Right renal pelvis (tissue), 4 donors: ENCODE measurements around the gene NUCB1. TPM values are rescaled to one million over a fixed set of nuclear protein-coding genes. Genes with fewer than 3 reads are reported as not detected.

ENCODE experiments used
- DNase-seq, 4 donors: peaks; one replicate each; pipeline ENCODE4 v3.0.0-alpha.2; 2013; ENCODE audit warnings: low read depth in 4 of 4, low spot score in 3 of 4, missing footprints in 1 of 4
- polyA plus RNA-seq, 4 donors: library from polyadenylated mRNA; unstranded; fragments of 120-200 nt; gene quantifications; one replicate each; pipeline ENCODE4 v1.2.1, GENCODE V29; 2013; ENCODE audit not compliant: insufficient read length in 4 of 4

Gene NUCB1
- polyA plus RNA-seq, 4 donors, result 273 to 369 (median 280) TPM

DNA sequence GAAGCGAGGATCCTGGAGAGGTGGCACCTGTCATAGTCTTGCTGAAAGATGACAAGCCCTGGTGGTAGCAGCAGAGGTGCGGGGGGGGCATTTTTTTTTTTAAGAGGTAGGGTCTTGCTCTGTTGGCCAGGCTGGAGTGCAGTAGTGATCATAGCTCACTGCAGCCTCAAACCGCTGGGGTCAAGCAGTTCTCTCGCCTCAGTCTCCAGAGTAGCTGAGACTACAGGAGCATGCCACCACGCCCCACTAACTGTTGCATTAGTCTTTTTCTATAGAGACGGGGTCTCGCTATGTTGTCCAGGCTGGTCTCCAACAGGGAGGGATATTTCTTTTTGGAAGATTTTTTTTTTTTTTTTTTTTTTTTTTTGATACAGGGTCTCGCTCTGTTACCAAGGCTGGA is 57.9 kb downstream of the NUCB1 start:
- DNase-seq, result no peak

DNA sequence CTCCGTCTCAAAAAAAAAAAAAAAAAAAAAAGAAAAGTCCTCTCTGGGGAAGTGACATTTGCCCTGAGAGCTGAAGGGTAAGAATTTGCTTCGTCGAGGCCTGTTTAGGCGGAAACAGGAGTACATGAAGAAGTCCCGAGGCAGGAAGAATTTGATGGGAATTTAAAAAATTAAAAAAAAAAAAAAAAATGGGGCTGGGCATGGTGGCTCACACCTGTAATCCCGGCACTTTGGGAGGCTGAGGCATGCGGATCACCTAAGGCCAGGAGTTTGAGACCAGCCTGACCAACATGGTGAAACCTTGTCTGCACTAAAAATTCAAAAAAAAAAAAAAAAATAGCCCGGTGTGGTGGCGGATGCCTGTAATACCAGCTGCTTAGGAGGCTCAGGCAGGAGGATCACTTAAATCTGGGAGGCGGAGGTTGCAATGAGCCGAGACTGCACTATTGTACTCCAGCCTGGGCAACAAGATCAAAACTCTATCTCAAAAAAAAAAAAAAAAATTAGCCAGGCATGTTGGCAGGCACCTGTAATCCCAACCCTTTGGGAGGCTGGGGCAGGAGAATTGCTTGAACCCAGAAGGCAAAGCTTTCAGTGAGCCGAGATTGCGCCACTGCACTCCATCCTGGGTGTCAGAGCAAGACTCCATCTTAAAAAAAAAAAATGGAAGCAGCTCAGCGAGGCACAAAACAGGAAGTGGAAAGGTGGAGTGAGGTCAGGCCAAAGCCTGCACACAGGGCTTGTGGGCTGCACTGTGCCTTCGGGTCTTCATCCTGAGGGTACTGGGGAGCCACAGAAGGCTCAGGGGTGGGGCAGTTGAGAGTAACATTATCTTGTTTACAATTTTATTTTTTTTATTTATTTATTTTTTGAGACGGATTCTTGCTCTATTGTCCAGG is 59.5 kb downstream of the NUCB1 start:
- DNase-seq, result no peak

DNA sequence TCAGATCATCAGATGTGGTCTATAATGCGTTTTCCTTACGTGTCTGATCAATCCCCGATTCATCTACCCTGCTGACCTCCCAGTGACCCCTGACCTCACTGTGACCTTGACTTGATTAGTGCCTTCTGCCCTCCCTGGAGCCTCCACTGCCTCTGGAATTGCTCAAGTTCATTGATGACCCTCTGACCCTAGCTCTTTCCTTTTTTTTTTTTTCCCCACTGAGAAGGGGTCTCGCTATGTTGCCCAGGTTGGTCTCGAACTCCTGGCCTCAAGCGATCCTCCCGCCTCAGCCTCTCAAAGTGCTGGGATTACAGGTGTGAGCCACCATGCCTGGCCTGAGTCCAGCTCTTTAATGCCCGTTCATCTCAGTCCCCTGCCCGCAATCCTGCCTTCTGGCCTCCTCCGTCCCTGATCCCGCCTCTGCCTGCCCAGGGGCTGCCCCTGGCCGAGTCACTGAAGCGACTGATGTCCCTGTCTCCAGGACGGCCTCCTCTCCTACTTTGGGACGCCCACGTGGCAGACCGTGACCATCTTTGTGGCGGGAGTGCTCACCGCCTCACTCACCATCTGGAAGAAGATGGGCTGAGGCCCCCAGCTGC is 61.0 kb downstream of the NUCB1 start:
- no peak for DNase-seq

DNA sequence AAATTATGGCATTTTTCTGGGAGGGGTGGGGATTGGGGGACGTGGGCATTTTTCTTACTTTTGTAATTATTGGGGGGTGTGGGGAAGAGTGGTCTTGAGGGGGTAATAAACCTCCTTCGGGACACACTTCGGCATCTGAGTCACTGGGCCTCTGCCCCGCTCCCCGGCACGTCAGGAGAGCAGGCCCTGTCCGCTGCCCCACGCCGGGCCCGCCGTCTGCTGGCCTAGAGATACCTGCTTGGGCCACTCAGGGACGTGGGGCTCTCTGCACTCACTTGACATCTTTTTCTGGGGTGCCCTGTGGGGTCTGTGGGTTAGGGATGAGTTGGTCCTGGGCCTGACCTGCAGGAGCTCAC is 61.5 kb downstream of the NUCB1 start:
- no peak for DNase-seq

DNA sequence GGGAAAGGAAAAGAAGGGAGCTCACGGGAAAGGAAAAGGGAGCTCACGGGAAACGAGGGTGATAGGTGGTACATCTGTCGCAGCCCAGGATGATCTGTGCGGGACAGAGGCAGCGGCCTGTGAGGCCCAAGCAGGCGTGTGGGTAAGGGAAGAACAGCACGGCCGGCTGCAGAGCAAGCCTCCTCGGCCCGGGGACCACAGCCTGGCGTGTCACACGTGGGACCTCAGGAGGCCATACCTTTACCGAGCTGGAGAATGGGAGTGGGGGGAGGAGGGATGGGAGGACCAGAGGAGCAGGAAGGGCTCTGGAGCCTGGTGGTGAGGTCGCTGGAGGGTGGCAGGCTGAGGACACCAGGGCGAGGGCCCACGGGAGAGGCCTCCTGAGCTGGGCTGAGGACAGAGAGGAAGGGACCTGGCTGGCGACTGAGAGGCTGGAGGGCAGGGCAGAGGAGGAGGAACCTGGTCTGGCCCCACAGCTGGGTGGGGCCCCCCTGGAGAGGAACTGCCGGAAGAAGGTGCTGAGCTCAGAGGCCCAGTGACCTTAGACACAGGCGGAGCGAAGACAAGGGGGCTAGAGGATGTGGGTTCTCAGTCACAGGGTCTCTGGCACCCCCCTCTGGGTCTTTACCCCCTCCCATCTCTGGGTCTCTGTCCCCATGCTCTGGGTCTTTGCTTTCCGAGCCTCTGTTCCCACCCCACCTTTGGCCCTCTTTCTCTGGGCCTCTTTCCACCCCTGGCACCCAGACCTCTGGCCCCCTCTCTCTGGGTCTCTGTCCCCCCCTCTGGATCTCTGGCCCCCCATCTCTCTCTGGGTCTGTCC is 62.1 kb downstream of the NUCB1 start:
- DNase-seq, result no peak

DNA sequence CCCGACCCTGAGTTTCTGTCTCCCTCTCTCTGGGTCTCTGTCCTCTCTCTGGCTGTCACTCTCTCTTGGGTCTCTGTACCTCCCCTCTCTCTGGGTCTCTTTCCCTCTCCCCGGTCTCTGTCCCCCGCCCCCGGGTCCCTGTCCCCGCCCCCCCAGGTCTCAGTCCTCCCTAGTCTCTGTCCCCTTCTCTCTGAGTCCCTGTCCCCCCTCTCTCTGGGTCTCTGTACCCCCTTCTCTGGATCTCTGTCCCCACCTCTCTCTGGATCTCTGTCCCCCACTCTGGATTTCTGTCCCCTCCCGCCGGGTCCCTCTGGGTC is 62.7 kb downstream of the NUCB1 start:
- no peak for DNase-seq

DNA sequence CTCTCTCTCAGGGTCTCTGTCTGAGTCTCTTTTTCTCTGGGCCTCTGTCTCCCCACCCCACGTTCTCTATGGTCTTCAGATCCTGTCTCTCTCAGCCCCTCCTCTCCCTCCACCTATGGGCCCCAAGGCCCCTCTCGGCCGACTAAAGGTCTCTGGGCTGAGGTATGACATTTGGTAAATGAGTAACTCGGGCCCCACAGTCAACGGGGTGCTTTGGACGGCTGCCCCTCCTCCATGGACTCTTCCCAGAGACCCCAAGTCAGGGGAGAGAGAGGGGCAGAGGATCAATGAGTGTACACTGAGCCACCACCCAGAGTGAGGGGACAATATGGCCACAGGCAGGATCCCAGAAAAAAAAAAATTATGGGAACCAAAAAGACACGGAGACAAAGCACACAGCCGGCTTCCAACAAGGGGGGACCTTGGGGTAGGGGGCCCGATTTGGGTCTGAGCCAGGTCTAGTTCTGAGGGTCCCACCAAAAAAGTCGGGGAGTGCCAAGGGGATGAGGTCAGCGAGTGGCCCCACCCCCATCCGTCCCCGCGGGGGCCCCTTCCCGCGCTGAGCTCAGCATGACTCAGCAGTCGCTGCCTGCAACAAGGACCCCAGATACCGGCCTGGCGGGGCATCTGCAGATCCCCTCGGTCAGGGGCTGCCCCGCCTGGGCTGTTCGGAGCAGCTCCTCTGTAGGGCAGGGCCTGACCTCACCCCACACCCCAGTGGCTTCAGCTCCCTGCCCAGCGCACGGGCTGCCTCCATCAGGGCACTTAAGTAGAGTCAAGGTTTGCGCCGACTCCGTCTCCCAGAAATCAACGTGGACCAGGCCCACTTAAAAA is 63.5 kb downstream of the NUCB1 start:
- DNase-seq, result no peak

DNA sequence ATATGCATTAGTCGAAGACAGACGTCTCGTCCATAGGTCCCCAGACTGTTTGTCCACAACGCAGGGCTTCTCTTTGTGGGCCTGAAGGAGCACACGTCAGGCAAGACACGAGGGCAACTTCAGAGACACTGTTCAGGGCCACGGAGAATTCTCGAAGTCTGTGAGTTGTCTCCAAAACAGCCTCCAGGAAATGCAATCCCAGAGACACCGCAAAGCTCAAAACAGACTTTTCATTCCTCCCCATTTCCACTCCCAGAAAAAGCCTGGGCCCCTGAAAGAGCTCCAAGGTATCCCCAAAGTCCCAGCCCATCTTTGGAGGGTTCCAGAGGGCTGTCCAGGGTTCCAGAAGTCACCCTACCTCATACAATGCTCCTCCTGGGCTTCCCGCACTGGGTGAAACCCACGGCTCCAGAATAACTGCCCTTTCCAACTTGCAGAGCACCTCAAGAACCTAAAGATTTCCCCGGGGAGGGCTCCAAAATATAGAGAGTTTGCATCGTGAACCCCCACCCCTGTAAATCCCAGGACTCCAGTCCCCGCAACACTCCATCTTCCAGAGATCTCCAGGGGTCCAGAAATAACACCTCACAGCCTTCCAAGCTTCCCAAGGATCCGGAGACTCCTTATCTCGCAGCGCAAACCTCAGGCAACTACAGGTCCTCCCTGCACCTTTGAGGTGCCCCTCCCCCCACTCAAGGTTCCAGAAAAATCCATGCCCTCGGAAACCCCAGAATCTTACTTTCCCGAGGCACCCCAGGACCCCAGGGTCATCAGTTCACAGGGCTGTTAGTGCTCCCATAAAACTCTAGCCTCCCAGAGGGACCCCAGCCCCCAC is 64.3 kb downstream of the NUCB1 start:
- no peak for DNase-seq

DNA sequence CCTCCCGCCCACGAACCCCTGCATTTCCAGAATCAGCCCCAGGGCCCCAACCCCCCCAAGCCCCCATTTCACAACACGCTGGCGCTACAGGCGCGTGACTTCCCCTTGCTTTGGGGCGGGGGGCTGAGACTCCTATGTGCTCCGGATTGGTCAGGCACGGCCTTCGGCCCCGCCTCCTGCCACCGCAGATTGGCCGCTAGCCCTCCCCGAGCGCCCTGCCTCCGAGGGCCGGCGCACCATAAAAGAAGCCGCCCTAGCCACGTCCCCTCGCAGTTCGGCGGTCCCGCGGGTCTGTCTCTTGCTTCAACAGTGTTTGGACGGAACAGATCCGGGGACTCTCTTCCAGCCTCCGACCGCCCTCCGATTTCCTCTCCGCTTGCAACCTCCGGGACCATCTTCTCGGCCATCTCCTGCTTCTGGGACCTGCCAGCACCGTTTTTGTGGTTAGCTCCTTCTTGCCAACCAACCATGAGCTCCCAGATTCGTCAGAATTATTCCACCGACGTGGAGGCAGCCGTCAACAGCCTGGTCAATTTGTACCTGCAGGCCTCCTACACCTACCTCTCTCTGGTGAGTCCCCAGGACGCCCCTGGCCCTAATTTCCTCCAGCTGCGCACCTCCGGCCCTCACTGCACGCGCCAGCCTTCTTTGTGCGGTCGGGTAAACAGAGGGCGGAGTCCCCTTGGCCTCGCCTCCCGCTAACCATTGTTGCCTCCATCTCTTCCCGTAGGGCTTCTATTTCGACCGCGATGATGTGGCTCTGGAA is 65.1 kb downstream of the NUCB1 start, which contains the start of gene FTL:
FTL (plus strand) TSS at position 270 of the 766 bp plus-strand sequence; CDS start at position 469, 199 bp downstream.
- DNase-seq, result peak; percentile 82 to 94 (median 87)

DNA sequence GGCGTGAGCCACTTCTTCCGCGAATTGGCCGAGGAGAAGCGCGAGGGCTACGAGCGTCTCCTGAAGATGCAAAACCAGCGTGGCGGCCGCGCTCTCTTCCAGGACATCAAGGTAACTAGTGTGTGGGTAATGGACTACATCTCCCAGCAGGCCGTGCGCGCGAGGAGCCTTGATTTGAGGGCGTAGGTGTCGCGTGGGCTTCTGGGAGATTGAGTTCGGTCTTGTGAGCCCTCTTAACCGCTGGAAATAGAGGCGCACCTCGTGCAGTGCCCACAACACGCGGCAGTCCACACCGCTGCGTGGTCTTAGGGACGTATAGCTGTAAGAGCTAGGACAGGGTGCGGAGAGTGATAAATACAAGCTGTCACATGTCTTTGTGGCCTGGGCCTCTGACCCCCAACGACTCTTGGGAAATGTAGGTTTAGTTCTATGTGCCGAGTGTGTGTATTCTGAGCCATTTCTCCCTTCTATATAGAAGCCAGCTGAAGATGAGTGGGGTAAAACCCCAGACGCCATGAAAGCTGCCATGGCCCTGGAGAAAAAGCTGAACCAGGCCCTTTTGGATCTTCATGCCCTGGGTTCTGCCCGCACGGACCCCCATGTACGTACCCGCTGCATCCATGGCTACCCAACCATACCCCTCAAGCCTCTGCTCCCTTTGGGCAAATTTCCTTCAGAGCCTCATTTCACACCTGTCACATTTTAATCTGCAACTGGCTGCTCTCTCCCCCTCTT is 65.9 kb downstream of the NUCB1 start:
- DNase-seq, result peak; percentile 70 to 80 (median 78)

DNA sequence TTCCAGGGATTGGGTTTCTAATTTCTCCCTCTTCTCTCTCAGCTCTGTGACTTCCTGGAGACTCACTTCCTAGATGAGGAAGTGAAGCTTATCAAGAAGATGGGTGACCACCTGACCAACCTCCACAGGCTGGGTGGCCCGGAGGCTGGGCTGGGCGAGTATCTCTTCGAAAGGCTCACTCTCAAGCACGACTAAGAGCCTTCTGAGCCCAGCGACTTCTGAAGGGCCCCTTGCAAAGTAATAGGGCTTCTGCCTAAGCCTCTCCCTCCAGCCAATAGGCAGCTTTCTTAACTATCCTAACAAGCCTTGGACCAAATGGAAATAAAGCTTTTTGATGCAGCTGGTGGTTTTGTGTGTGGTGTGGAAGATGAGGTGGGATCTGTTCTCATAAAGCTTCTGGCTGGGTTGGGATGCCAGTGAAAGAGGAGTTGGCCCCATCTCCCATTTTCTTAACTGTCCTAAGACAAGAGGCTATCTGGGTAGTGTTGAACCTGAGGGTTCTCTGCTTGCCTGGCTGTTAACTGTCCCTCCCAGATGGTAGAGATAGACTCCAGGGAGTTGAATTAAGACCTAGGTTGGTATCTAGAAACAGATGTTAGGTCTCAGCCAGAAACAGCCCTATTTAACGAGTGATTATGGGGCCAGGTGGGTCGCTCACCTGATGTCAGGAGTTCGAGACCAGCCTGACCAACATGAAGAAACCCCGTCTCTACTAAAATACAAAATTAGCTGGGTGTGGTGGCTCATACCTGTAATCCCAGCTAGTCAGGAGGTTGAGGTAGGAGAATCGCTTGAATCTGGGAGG is 66.6 kb downstream of the NUCB1 start:
- DNase-seq, result no peak

DNA sequence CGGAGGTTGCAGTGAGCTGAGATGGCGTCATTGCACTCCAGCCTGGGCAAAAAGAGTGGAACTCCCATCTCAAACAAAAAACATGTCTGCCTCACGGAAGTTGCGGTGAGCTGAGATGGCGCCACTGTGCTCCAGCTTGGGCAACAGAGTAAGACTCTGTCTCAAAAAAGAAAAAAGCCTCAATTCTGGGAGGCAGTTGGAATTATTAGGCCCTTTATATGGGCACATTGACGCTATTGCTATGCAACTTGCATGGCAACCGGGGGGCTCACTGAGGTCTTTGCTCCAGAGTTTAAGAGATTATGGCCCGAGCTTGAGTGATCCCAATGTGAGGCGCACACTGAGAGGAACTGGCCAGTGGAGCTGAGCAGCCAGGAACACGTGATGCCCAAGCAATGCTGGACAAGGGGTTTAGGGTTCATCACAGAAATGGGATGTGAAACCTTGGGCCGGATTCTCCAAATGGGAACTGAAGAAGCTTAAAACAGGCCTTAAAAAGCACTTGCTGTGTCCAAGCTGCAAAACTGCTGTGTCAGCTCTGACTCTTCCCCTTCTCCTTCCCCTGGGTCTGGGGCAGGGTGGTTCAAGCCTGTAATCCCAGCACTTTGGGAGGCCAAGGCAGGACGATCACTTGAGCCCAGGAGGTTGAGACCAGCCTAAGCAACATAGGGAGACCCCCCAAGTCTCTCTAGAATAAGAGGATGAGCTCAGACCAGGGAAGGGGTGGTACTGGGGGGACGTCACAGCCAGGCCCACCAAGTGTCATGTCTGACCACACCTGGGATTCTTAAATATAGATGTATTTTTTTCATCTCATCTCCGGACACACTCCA is 67.5 kb downstream of the NUCB1 start:
- DNase-seq, result no peak

DNA sequence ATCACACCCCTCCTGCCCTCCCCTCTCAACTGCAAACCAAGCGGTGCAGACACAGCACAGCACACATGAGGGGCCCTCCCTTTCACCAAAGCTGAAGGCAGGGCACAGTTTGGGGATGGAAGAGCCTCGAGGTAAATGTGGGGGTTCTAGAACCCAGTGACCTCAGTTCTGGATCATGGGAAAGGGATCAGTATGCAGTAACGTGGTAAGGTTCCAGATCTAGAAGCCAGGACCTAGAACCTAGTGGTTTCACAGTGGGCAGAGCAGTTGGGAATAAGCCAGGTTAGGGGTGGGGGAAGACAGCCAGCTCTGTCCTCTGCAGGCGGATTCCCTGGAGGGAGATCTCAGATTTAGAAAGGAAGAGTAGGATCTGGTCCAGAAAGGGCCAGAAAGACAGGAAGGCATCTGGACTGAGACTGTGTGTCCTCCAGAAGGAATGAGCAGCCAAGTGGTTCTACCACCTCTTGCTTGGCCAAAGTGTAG is 68.1 kb downstream of the NUCB1 start:
- no peak for DNase-seq

DNA sequence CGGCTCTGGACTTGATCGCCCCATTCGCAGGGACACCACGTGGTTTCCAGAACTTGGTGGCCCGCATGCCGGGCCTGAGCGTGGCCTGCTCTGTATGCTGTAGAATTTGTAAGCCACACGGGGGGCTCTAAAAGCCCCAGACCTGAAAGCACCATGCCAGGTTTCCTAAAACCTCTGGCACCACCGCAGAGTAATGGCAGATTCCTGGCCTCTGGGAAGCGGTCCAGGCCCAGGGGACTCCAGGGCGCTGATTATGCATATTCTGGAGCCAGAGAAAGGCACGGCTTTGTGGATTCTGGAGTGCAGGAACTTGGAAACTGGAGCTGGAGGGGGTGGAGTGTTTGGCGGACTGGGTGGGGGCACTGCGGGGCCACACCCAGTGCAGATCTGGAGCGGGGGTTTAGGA is 68.7 kb downstream of the NUCB1 start:
- no peak for DNase-seq

DNA sequence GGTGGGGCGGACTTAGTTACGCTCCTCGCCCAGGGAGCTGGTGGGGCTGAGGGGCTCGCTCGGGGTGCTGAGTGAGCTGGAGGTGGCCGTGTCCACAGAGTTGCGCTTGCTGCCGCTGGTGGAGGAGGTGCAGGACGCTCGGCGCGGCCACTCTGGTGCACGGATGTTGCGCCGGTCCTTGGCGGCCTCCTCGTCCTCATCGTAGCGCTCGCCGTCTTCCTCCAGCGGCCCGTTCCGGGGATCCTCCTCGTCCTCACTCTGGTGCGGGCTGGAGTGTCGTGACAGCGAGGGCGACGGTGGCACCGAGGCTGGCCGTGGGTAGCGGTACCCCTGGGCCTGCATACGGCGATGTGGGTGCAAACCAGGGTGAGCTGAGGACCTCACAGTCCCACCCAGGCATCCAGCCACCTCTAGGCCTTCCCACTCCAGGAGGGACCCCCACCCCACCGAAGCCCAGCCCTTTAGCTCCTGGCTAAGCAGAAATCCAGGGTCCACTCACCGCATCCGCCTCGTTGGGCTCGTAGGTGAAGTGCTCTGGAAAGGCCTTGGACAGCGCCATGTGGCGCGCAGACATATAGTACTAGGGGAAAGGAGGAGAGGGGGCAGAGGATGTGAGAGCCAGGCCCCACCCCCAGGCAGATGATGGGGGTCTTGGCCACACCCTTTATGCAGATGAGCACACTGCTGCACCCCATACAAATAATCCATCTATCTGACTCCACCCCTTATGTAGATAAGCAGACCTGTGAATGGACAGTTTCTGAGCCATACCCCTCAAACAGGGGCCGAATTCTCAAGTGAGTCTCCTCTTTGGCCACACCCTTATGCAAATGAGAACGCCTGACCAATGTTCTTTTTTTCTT is 69.4 kb downstream of the NUCB1 start:
- no peak for DNase-seq
